ENCODE measurements around the gene KIF21B.

KIF21B gene

GRCh38 chr1:201023517-201023902 is at the start of gene KIF21B:
Gene KIF21B, minus strand, starts transcription at chr1:201023714. Its CDS starts 331 bp downstream, at chr1:201023383.
- no peak within 1 kb of the TSS for H3K27ac ChIP-seq
- TF ChIP-seq ZFX (IDR thresholded peaks at IDR 0.05) (no peak), CTCF (conservative IDR thresholded peaks at IDR 0.05) (no peak)

- TF ChIP-seq CTCF (conservative IDR thresholded peaks at IDR 0.05) (no peak), ZFX (IDR thresholded peaks at IDR 0.05) (no peak)
- H3K27ac ChIP-seq, result no peak overlapping the region
Observed at GRCh38 chr1:201072922-201073321, 49.4 kb upstream of the KIF21B start.

- TF ChIP-seq CTCF (conservative IDR thresholded peaks at IDR 0.05) (no peak), ZFX (IDR thresholded peaks at IDR 0.05) (no peak)
Observed at GRCh38 chr1:201072149-201072548, 48.6 kb upstream of the KIF21B start.

GRCh38 chr1:201069636-201070035 is 46.1 kb upstream of the KIF21B start:
- TF ChIP-seq CTCF (conservative IDR thresholded peaks at IDR 0.05) (no peak), ZFX (IDR thresholded peaks at IDR 0.05) (no peak)

More at GRCh38 chr1:201072149-201072548, 48.6 kb upstream of the KIF21B start:
- H3K27ac ChIP-seq, result no peak overlapping the region

GRCh38 chr1:201068976-201069375 is 45.5 kb upstream of the KIF21B start:
- no peak for TF ChIP-seq ZFX (IDR thresholded peaks at IDR 0.05)
- TF ChIP-seq CTCF (conservative IDR thresholded peaks at IDR 0.05), result no peak
- H3K27ac ChIP-seq, result no peak overlapping the region

More at GRCh38 chr1:201069636-201070035, 46.1 kb upstream of the KIF21B start:
- no peak overlapping the region for H3K27ac ChIP-seq

GRCh38 chr1:201066986-201067385 is 43.5 kb upstream of the KIF21B start:
- no peak overlapping the region for H3K27ac ChIP-seq

GRCh38 chr1:201065686-201066085 is 42.2 kb upstream of the KIF21B start:
- H3K27ac ChIP-seq, result no peak overlapping the region
- TF ChIP-seq ZFX (IDR thresholded peaks at IDR 0.05) (no peak), CTCF (conservative IDR thresholded peaks at IDR 0.05) (no peak)

More at GRCh38 chr1:201066986-201067385, 43.5 kb upstream of the KIF21B start:
- TF ChIP-seq CTCF (conservative IDR thresholded peaks at IDR 0.05) (no peak), ZFX (IDR thresholded peaks at IDR 0.05) (no peak)
